Neuronal stem cell (in vitro differentiated cells): ENCODE measurements around the gene FIBIN.

Source experiments
- DNase-seq: peaks from one replicate; pipeline ENCODE4 v3.0.0-alpha.2; 2013; ENCODE audit warnings: low spot score
- H2AFZ ChIP-seq: one replicate; pipeline ENCODE4 v1.6.1; 2013; ENCODE audit warnings: mild to moderate bottlenecking, low read length, inconsistent platforms
- H2AK5ac ChIP-seq: 2 replicates; pipeline ENCODE4 v1.6.1; 2013; ENCODE audit warnings: low read depth, mild to moderate bottlenecking, inconsistent platforms, low read length, moderate library complexity, mixed read lengths
- H2BK120ac ChIP-seq: 2 replicates; pipeline ENCODE4 v1.6.1; 2013; ENCODE audit warnings: low read depth, mild to moderate bottlenecking, inconsistent platforms, low read length, moderate library complexity, mixed read lengths
- H2BK12ac ChIP-seq: one replicate; pipeline ENCODE4 v1.6.1; 2013; ENCODE audit warnings: low read length, inconsistent platforms
- H2BK15ac ChIP-seq: 2 replicates; pipeline ENCODE4 v1.6.1; 2013; ENCODE audit warnings: mild to moderate bottlenecking, low read length, inconsistent platforms, mixed read lengths
- H2BK5ac ChIP-seq: one replicate; pipeline ENCODE4 v1.6.1; 2013; ENCODE audit warnings: inconsistent platforms, mild to moderate bottlenecking, low read length, moderate library complexity
- H3K14ac ChIP-seq: one replicate; pipeline ENCODE4 v1.6.1; 2013; ENCODE audit warnings: low read length, inconsistent platforms
- H3K18ac ChIP-seq: 2 replicates; pipeline ENCODE4 v1.6.1; 2013; ENCODE audit warnings: low read length, inconsistent platforms
- H3K23ac ChIP-seq: 2 replicates; pipeline ENCODE4 v1.6.1; 2013; ENCODE audit warnings: low read depth, mild to moderate bottlenecking, mixed read lengths, low read length, inconsistent platforms; ENCODE audit not compliant: poor library complexity
- H3K27ac ChIP-seq: replicated peaks from 3 replicates; pipeline ENCODE4 v1.5.1; 2013; ENCODE audit warnings: low read length, inconsistent platforms
- H3K27me3 ChIP-seq, 3 experiments: 2 replicates each; pipeline ENCODE4 v1.6.1; 2013; ENCODE audit warnings: low read length in 3 of 3, mild to moderate bottlenecking in 2 of 3, inconsistent platforms in 1 of 3, low read depth in 1 of 3, mixed read lengths in 1 of 3, moderate library complexity in 1 of 3; ENCODE audit not compliant: control insufficient read depth in 3 of 3, insufficient read depth in 3 of 3
- H3K36me3 ChIP-seq, 2 donors: replicated peaks in 1 of 2; 2 replicates each; pipeline ENCODE4 v1.6.1; 2013; ENCODE audit warnings: low read length in 2 of 2; ENCODE audit not compliant: control insufficient read depth in 2 of 2, insufficient read depth in 2 of 2
- H3K4ac ChIP-seq: 2 replicates; pipeline ENCODE4 v1.6.1; 2013; ENCODE audit warnings: inconsistent platforms, mild to moderate bottlenecking, low read length, moderate library complexity
- H3K4me1 ChIP-seq, 2 donors: 1 replicate in 1 of 2; 2 replicates in 1 of 2; pipeline ENCODE4 v1.6.1; 2013; ENCODE audit warnings: low read length in 2 of 2, low read depth in 1 of 2; ENCODE audit not compliant: control insufficient read depth in 2 of 2, insufficient read depth in 1 of 2
- H3K4me2 ChIP-seq: one replicate; pipeline ENCODE4 v1.6.1; 2013; ENCODE audit warnings: mild to moderate bottlenecking, low read length, inconsistent platforms; ENCODE audit not compliant: insufficient read depth, poor library complexity, severe bottlenecking
- H3K4me3 ChIP-seq, 2 donors: 2 replicates each; pipeline ENCODE4 v1.5.1; 2013; ENCODE audit warnings: low read length in 2 of 2, mild to moderate bottlenecking in 2 of 2, inconsistent platforms in 1 of 2, moderate library complexity in 1 of 2
- H3K79me1 ChIP-seq: one replicate; pipeline ENCODE4 v1.6.1; 2013; ENCODE audit warnings: low read depth, mild to moderate bottlenecking, inconsistent platforms, low read length, moderate library complexity
- H3K9ac ChIP-seq: one replicate; pipeline ENCODE4 v1.6.1; 2013; ENCODE audit warnings: mild to moderate bottlenecking, low read depth, low read length, inconsistent platforms; ENCODE audit not compliant: poor library complexity
- H3K9me3 ChIP-seq, 2 donors: replicated peaks in 1 of 2; 2 replicates each; pipeline versions ENCODE3 to v1.6.1; 2013; ENCODE audit warnings: low read length in 2 of 2, mild to moderate bottlenecking in 2 of 2, inconsistent platforms in 1 of 2, low read depth in 1 of 2, mixed read lengths in 1 of 2, moderate library complexity in 1 of 2; ENCODE audit not compliant: control insufficient read depth in 2 of 2, insufficient read depth in 1 of 2
- H4K8ac ChIP-seq: one replicate; pipeline ENCODE4 v1.6.1; 2013; ENCODE audit warnings: low read depth, mild to moderate bottlenecking, inconsistent platforms, low read length, moderate library complexity
- H4K91ac ChIP-seq: one replicate; pipeline ENCODE4 v1.6.1; 2013; ENCODE audit warnings: low read length, low read depth, mild to moderate bottlenecking, inconsistent platforms; ENCODE audit not compliant: poor library complexity
- WGBS, 2 donors: extraction: QIAGEN DNeasy Blood & Tissue Kit; methylation state at CpG; one replicate each; pipeline ENCODE4 v1.1.7; 2013; ENCODE audit warnings: missing lambda C conversion rate in 2 of 2, mixed read lengths in 1 of 2; ENCODE audit not compliant: insufficient read length in 2 of 2, insufficient replicate concordance in 1 of 2; ENCODE audit errors: extremely low coverage in 2 of 2; 5-methylcytosine and 5-hydroxymethylcytosine counted together

The FIBIN gene

GRCh38 chr11:26951809-26952515, 42.0 kb upstream of the FIBIN start:
- Histone ChIP-seq H4K8ac (no peak overlapping the region), H3K4ac (no peak overlapping the region), H3K36me3 (no peaks in the 10 kb centered on the region), H2AK5ac (no peak overlapping the region), H3K27me3 (no peaks in the 10 kb centered on the region), H3K4me3 (no peak overlapping the region), H2AFZ (no peak overlapping the region), H2BK5ac (no peak overlapping the region), H3K4me2 (no peak overlapping the region), H3K79me1 (no peaks in the 10 kb centered on the region), H2BK15ac (no peak overlapping the region), H3K27ac (no peak overlapping the region), H2BK12ac (no peak overlapping the region), H2BK120ac (no peak overlapping the region), H3K23ac (no peak overlapping the region), H3K4me1 (peaks cover 0 to 3% of the 10 kb centered on the region in 2 donors), H4K91ac (no peak overlapping the region), H3K9me3 (no peaks in the 10 kb centered on the region), H3K18ac (no peak overlapping the region), H3K14ac (no peak overlapping the region), H3K9ac (no peak overlapping the region)
- WGBS, 2 donors, result no CpG with 5 or more reads among the region's 6 CpGs
- DNase-seq, result no peak

- H3K14ac ChIP-seq, result no peak overlapping the region
- no peaks in the 10 kb centered on the region for H3K79me1 ChIP-seq
- no peak overlapping the region for H3K4ac ChIP-seq
- no CpG with 5 or more reads among the region's 7 CpGs for WGBS, 2 donors
- DNase-seq, result no peak
- no peak overlapping the region for H2BK15ac ChIP-seq
- no peaks in the 10 kb centered on the region for H3K9me3 ChIP-seq
- H3K36me3 ChIP-seq, result no peaks in the 10 kb centered on the region
- no peak overlapping the region for H3K18ac ChIP-seq
- no peak overlapping the region for H3K4me2 ChIP-seq
- no peaks in the 10 kb centered on the region for H3K27me3 ChIP-seq
- H2AFZ ChIP-seq, result no peak overlapping the region
- no peak overlapping the region for H3K4me3 ChIP-seq
- H3K23ac ChIP-seq, result no peak overlapping the region
- H2BK120ac ChIP-seq, result no peak overlapping the region
- no peak overlapping the region for H2AK5ac ChIP-seq
- H2BK5ac ChIP-seq, result no peak overlapping the region
- no peak overlapping the region for H4K91ac ChIP-seq
- H3K27ac ChIP-seq, result no peak overlapping the region
- no peak overlapping the region for H4K8ac ChIP-seq
- no peak overlapping the region for H2BK12ac ChIP-seq
- peaks cover 0 to 3% of the 10 kb centered on the region in 2 donors for H3K4me1 ChIP-seq
- no peak overlapping the region for H3K9ac ChIP-seq
Measured at GRCh38 chr11:26953770-26954392, 40.0 kb upstream of the FIBIN start.

DNA sequence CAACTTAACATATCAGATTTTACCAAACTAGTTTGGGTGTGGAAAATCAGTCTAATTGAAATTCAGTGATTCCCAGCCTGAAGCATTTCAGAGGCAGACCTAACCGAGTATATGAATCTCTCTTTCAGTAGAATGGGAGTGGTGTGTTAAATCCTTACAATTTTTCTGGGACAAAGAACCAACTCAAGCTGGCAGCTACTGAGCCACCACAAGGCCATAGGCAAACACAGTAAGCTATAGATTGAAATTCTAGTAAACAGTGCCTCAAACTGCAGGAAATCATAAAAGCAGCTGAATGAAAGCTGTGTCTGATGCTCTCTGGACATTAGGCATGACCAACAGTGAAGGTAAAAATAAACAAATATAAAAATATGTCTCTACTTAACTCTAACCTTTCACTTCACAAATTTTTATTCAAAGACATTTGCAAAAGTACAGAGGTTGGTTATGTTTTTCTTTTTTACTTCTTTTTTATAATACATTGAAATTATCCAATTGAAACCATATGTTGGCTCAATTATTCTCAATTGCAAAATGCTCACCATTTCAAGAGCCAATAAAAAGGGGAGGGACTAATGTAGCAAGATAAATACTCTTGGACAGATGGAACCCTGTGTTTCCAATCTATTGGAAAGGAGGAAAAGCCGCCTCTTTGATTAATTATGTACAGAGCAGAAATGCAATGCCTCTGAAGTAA, 35.8 kb upstream of the FIBIN start:
- H3K4me1 ChIP-seq, result no peaks in the 10 kb centered on the region
- H3K79me1 ChIP-seq, result no peaks in the 10 kb centered on the region
- no peak overlapping the region for H2AK5ac ChIP-seq
- DNase-seq, result no peak
- no peak overlapping the region for H2BK15ac ChIP-seq
- no peak overlapping the region for H2BK5ac ChIP-seq
- no peak overlapping the region for H4K91ac ChIP-seq
- no peaks in the 10 kb centered on the region for H3K36me3 ChIP-seq
- no peak overlapping the region for H3K4me2 ChIP-seq
- no peak overlapping the region for H2AFZ ChIP-seq
- WGBS, 2 donors, result no CpG with 5 or more reads among the region's 2 CpGs
- H2BK12ac ChIP-seq, result no peak overlapping the region
- no peak overlapping the region for H3K14ac ChIP-seq
- no peak overlapping the region for H3K4me3 ChIP-seq
- no peak overlapping the region for H3K23ac ChIP-seq
- no peak overlapping the region for H3K27ac ChIP-seq
- no peaks in the 10 kb centered on the region for H3K9me3 ChIP-seq
- H3K27me3 ChIP-seq, result no peaks in the 10 kb centered on the region
- no peak overlapping the region for H3K18ac ChIP-seq
- H2BK120ac ChIP-seq, result no peak overlapping the region
- no peak overlapping the region for H3K9ac ChIP-seq
- no peak overlapping the region for H3K4ac ChIP-seq
- H4K8ac ChIP-seq, result no peak overlapping the region

DNA sequence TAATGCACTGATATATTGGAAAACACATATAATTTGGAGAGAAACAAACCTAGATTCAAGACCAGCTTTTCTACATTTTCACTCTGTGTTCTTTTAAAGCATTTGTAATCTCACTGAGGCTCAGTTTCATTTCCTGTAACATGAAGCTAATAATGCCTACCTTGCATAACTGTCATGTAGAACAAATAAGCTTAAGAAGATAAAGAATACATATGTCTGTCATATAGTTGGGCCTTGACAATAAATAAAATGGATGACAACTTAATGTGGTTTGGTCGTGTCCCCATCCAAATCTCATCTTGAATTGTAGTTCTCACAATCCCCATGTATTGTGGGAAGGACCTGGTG, 35.2 kb upstream of the FIBIN start:
- no peak overlapping the region for H4K91ac ChIP-seq
- no peak overlapping the region for H2AK5ac ChIP-seq
- H3K9ac ChIP-seq, result no peak overlapping the region
- H2AFZ ChIP-seq, result no peak overlapping the region
- H3K36me3 ChIP-seq, result no peaks in the 10 kb centered on the region
- no peak overlapping the region for H2BK5ac ChIP-seq
- no peak overlapping the region for H2BK15ac ChIP-seq
- H3K79me1 ChIP-seq, result no peaks in the 10 kb centered on the region
- H3K4me1 ChIP-seq, result no peaks in the 10 kb centered on the region
- H3K23ac ChIP-seq, result no peak overlapping the region
- no peak overlapping the region for H3K27ac ChIP-seq
- no CpG with 5 or more reads among the region's 1 CpG for WGBS, 2 donors
- no peak overlapping the region for H3K14ac ChIP-seq
- no peak for DNase-seq
- no peak overlapping the region for H3K18ac ChIP-seq
- H2BK120ac ChIP-seq, result no peak overlapping the region
- no peak overlapping the region for H3K4me2 ChIP-seq
- H2BK12ac ChIP-seq, result no peak overlapping the region
- no peak overlapping the region for H4K8ac ChIP-seq
- H3K27me3 ChIP-seq, result no peaks in the 10 kb centered on the region
- no peaks in the 10 kb centered on the region for H3K9me3 ChIP-seq
- H3K4ac ChIP-seq, result no peak overlapping the region
- no peak overlapping the region for H3K4me3 ChIP-seq
